Adrenal gland (tissue), 12 donors: ENCODE results near the gene ERGIC3. TPM values are rescaled to one million over a fixed set of nuclear protein-coding genes. Genes with fewer than 3 reads are reported as not detected.

Experiments used
- DNase-seq, 7 donors: peaks; one replicate each; pipeline ENCODE4 v3.0.0-alpha.2; 2019 to 2020
- H3K27ac ChIP-seq, 5 donors: fragments of 200-600 bp; sonication (generic) in 4 of 5; 1 replicate in 3 of 5; 2 replicates in 2 of 5; pipeline versions ENCODE4 v1.5.1 to v1.8.0; 2016 to 2020; ENCODE audit warnings: mild to moderate bottlenecking in 1 of 5
- H3K27me3 ChIP-seq: fragments of 200-600 bp; 2 replicates; pipeline ENCODE4 v1.8.0; 2021
- H3K36me3 ChIP-seq, 2 donors: fragments of 200-600 bp; replicated peaks in 1 of 2; 1 replicate in 1 of 2; 2 replicates in 1 of 2; pipeline versions ENCODE4 v1.5.1 to v1.8.0; 2018 to 2022
- H3K4me1 ChIP-seq, 2 donors: fragments of 200-600 bp; replicated peaks in 1 of 2; 1 replicate in 1 of 2; 2 replicates in 1 of 2; pipeline versions ENCODE4 v1.5.1 to v1.8.0; 2018 to 2021
- H3K4me3 ChIP-seq, 4 donors: fragments of 200-600 bp; sonication (generic) in 3 of 4; one replicate each; pipeline ENCODE4 v1.5.1; 2016 to 2018
- H3K9me3 ChIP-seq, 3 donors: fragments of 200-600 bp; sonication (generic) in 1 of 3; replicated peaks in 1 of 3; 1 replicate in 2 of 3; 2 replicates in 1 of 3; pipeline versions ENCODE4 v1.5.1 to v1.8.0; 2016 to 2021
- POLR2A ChIP-seq, 2 donors: fragments of 450-650 bp; IDR thresholded peaks; one replicate each; pipeline ENCODE4 v1.6.1; 2017; ENCODE audit warnings: antibody characterized with exemption in 2 of 2, mild to moderate bottlenecking in 2 of 2, moderate library complexity in 1 of 2
- WGBS, 4 donors: extraction: QIAGEN DNeasy Blood & Tissue Kit in 2 of 4; methylation state at CpG; one replicate each; pipeline versions ENCODE4 v1.1.5 to v1.1.7; 2013 to 2017; 5-methylcytosine and 5-hydroxymethylcytosine counted together
- intact Hi-C, 2 donors: fragments of 100-400 bp; cut with DNase I; formaldehyde crosslinking; loops; one replicate each; pipeline versions ENCODE4 v1.14.1 to v1.15.0; 2022 to 2023
- polyA plus RNA-seq, 3 donors: library from polyadenylated mRNA; stranded (reverse); fragments of 200-250 nt in 2 of 3; fragments of 350-450 nt in 1 of 3; fragmentation: Illumina TruSeq in 1 of 3; extraction: RNeasy Lipid Tissue Mini Kit (QIAGEN cat#74804) in 1 of 3; gene quantifications; one replicate each; pipeline ENCODE4 v1.2.3, GENCODE V29; 2013 to 2014
- total RNA-seq, 9 donors: library from RNA; depleted of rRNA in 4 of 9; stranded (reverse); fragments of >200 nt in 4 of 9; fragments of 120-200 nt in 1 of 9; fragmentation: NEBNext Ultra II Directional in 1 of 9; extraction: Animal tissue kit (Norgen Biotek cat#: 25700) in 1 of 9; gene quantifications; one replicate each; pipeline versions ENCODE4 v1.1.0 to v1.2.4, GENCODE V29; 2013 to 2023
- TF ChIP-seq, protein P1 (sequence below), 6 experiments: fragments of 450-650 bp in 4 of 6; fragments of 200-600 bp in 2 of 6; sonication (generic) in 1 of 6; IDR thresholded peaks; 1 replicate in 5 of 6; 2 replicates in 1 of 6; pipeline versions ENCODE4 v1.5.1 to v1.8.0; 2016 to 2021; ENCODE audit warnings: antibody characterized with exemption in 6 of 6, mild to moderate bottlenecking in 2 of 6, moderate library complexity in 1 of 6
- donor health status: healthy with polysubstance abuse.
- donor health status: Bipolar disorder and iron deficiency.
- donor health status: DM: yes; HTN: yes; CAD: no.
- donor health status: DM: no; HTN: no; CAD: no.
- donor health status: DM: no; HTN: no; CAD: no.
- donor health status: DM: yes; HTN: yes; CAD: no.

The ERGIC3 gene
- total and polyA plus RNA-seq, 12 donors = 217 to 386 (median 271) TPM

DNA sequence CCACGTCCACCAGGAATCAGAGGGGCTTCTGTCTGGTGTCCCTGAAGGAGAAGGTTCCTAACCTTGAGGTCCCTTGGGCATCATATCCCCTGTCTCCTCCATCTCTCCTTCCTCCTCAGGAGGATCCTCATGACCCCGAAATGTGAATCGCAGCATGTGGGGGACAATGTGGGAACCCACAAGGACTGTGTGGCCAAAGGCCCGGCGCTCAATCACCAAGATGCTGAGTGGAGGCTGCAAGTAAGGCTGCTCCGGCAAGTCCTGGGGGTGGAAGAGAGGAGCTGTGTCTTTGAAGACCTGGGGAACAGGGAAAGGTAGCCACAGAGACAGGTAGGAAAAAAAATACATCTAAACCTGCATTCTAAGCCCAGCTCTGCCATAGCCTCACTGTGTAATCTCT lies 37.3 kb downstream of the ERGIC3 start:
- Histone ChIP-seq H3K27ac (no peak overlapping the region), H3K4me3 (no peak overlapping the region), H3K36me3 (no peaks in the 10 kb centered on the region), H3K4me1 (no peaks in the 10 kb centered on the region), H3K27me3 (no peaks in the 10 kb centered on the region), H3K9me3 (no peaks in the 10 kb centered on the region)
- 94 to 98% (median 96%) methylated on average over 5 to 6 of the region's 6 CpGs for WGBS, 4 donors
- no peak for DNase-seq
- intact Hi-C loops = no loop called here
- TF ChIP-seq, protein P1, sequence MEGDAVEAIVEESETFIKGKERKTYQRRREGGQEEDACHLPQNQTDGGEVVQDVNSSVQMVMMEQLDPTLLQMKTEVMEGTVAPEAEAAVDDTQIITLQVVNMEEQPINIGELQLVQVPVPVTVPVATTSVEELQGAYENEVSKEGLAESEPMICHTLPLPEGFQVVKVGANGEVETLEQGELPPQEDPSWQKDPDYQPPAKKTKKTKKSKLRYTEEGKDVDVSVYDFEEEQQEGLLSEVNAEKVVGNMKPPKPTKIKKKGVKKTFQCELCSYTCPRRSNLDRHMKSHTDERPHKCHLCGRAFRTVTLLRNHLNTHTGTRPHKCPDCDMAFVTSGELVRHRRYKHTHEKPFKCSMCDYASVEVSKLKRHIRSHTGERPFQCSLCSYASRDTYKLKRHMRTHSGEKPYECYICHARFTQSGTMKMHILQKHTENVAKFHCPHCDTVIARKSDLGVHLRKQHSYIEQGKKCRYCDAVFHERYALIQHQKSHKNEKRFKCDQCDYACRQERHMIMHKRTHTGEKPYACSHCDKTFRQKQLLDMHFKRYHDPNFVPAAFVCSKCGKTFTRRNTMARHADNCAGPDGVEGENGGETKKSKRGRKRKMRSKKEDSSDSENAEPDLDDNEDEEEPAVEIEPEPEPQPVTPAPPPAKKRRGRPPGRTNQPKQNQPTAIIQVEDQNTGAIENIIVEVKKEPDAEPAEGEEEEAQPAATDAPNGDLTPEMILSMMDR (IDR thresholded peaks at IDR 0.05) = no peak
- TF ChIP-seq POLR2A (IDR thresholded peaks at IDR 0.05) = no peak

DNA sequence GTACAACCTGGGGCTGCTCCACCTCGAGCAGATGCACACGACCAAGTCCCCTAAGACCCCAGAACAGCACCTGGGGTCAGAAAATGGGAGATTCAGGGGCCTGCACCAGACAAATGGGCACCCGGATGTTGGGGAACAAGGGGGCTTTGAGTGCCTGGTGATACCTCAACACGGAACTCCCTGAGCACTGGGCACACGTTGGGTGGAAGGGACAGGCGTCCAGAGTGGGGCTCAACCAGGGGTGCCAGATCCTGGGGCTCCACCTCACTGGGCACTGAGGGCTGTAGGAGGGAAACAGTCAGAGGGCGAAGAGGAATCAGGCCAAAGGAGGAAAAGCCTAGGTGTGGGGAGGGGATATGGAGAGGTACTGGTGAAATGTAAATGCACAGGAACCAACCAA lies 40.3 kb downstream of the ERGIC3 start:
- intact Hi-C loops = no loop called here
- no peaks in the 10 kb centered on the region for H3K4me1 ChIP-seq
- H3K4me3 ChIP-seq = no peak overlapping the region
- H3K27ac ChIP-seq = no peak overlapping the region
- H3K27me3 ChIP-seq = no peaks in the 10 kb centered on the region
- no peak for DNase-seq
- H3K9me3 ChIP-seq = no peaks in the 10 kb centered on the region
- no peaks in the 10 kb centered on the region for H3K36me3 ChIP-seq
- 85 to 94% (median 91%) methylated on average over 6 to 7 of the region's 7 CpGs for WGBS, 4 donors
- no peak for TF ChIP-seq POLR2A (IDR thresholded peaks at IDR 0.05)
- TF ChIP-seq, protein P1 (IDR thresholded peaks at IDR 0.05) = no peak

DNA sequence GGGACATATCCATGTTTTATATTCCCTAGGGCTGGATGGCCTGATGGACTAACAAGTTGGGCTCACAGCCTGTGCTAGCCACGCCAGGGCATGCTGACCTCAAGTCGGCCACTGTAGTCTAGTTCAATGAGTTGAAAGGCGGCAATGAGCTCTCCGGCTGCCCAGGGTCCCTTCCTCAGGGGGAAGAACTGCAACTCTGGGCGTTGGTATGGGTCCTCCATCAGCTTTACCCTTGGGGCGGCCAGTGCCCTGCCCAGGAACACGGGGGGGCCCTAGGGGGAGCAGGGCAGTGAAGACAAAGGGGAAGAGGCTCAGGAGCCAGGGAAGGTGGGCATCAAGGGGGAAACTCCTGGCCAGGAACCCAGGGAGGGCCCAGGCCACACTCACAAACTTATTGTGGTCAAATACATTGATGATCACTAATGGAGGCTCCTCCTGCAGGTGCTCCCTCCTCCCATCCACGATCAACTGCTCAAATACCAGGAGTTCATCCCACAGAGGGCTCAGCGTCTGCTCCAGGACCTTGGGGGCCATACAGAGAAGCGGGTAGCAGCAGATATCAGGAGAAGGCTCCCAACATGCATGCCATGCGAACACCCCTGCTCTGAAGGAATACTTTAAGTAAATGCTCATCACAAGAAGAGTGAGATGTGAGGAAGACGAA lies 41.0 kb downstream of the ERGIC3 start:
- H3K9me3 ChIP-seq = no peaks in the 10 kb centered on the region
- H3K27me3 ChIP-seq = no peaks in the 10 kb centered on the region
- H3K4me3 ChIP-seq = no peak overlapping the region
- 88 to 97% (median 92%) methylated on average over 8 to 12 of the region's 12 CpGs for WGBS, 4 donors
- intact Hi-C loops = no loop called here
- H3K4me1 ChIP-seq = no peaks in the 10 kb centered on the region
- H3K36me3 ChIP-seq = no peaks in the 10 kb centered on the region
- no peak for DNase-seq
- no peak overlapping the region for H3K27ac ChIP-seq
- no peak for TF ChIP-seq POLR2A (IDR thresholded peaks at IDR 0.05)
- TF ChIP-seq, protein P1 (IDR thresholded peaks at IDR 0.05) = no peak

DNA sequence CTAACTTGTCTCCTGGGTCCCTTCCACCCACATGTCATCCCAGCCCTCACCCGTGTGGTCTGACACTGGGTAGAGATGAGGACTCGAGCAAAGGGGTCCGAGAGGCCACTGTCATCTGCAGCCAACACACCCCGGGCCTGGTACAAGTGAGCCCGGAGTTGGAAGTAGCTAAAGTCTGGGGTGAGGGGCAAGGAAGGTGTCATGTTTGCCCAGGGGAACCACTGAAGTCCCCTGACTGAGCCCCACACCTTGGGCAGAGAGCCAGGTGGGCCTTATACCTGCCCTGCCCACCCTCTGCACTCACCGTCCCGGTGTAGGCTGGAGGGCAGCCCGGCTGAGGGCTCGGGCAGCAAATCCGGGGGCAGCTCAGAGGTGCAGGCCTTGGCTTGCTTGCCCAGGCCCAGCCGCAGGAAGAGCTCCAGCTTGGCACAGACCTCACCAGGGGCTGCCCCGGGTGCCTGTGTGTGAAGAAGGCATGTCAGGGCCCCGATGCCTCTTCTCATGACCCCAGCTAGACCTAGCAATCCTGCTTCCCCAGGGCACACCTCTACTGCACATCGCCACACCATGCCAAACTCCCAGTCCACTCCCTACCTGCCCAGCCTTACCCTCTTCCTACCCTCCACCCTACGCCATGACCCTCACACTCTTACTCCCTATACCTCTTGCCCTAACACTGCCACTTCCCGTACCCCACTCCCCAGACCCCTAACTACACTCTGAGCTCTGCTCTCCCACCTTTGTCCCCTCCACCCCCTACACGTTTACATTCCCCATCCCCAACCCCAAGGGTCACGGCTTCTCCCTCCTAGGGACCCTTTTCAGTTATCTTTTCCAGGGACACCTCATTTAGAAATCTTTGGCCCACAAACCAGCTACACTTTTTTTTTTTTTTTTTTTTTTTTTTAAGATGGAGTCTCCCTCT lies 42.0 kb downstream of the ERGIC3 start:
- intact Hi-C loops = no loop called here
- no peak overlapping the region for H3K4me3 ChIP-seq
- no peak for DNase-seq
- no peaks in the 10 kb centered on the region for H3K36me3 ChIP-seq
- 91 to 95% (median 93%) methylated on average over 10 to 18 of the region's 18 CpGs for WGBS, 4 donors
- no peak for TF ChIP-seq POLR2A (IDR thresholded peaks at IDR 0.05)
- TF ChIP-seq, protein P1 (IDR thresholded peaks at IDR 0.05) = no peak
- no peak overlapping the region for H3K27ac ChIP-seq
- H3K4me1 ChIP-seq = no peaks in the 10 kb centered on the region
- no peaks in the 10 kb centered on the region for H3K27me3 ChIP-seq
- H3K9me3 ChIP-seq = no peaks in the 10 kb centered on the region
